Gastrocnemius medialis (tissue), 4 donors: ENCODE data around the gene SHF.
A peak's percentile ranks its signal among the peaks of the same experiment; 100 is the strongest.

Experiments
- CTCF ChIP-seq, 5 experiments: fragments of 450-650 bp in 3 of 5; fragments of 200-600 bp in 2 of 5; sonication (generic) in 2 of 5; IDR thresholded peaks in 4 of 5; conservative IDR thresholded peaks in 1 of 5; 1 replicate in 4 of 5; 2 replicates in 1 of 5; pipeline ENCODE4 v1.5.1; 2016 to 2019; ENCODE audit warnings: antibody characterized with exemption in 5 of 5, mild to moderate bottlenecking in 3 of 5, moderate library complexity in 3 of 5
- POLR2A ChIP-seq, 2 donors: fragments of 450-650 bp; IDR thresholded peaks; one replicate each; pipeline ENCODE4 v1.6.1; 2017; ENCODE audit warnings: antibody characterized with exemption in 2 of 2, mild to moderate bottlenecking in 2 of 2, moderate library complexity in 2 of 2

GRCh38 chr15:45198337-45199135 lies 10.8 kb upstream of the SHF start:
- peak; percentile 85 to 87 for TF ChIP-seq POLR2A (IDR thresholded peaks at IDR 0.05)
- peak; percentile 62 to 70 (median 64) for TF ChIP-seq CTCF (IDR thresholded peaks at IDR 0.05 in 4 of 5, conservative IDR thresholded peaks at IDR 0.05 in 1 of 5)
